ENCODE data around the gene IRGC. TPM values are rescaled to one million over a fixed set of nuclear protein-coding genes. Genes with fewer than 3 reads are reported as not detected.
A peak's percentile ranks its signal among the peaks of the same experiment; 100 is the strongest.

The IRGC gene
- total RNA-seq, 1 donor from 2014 or later, result not detected

DNA sequence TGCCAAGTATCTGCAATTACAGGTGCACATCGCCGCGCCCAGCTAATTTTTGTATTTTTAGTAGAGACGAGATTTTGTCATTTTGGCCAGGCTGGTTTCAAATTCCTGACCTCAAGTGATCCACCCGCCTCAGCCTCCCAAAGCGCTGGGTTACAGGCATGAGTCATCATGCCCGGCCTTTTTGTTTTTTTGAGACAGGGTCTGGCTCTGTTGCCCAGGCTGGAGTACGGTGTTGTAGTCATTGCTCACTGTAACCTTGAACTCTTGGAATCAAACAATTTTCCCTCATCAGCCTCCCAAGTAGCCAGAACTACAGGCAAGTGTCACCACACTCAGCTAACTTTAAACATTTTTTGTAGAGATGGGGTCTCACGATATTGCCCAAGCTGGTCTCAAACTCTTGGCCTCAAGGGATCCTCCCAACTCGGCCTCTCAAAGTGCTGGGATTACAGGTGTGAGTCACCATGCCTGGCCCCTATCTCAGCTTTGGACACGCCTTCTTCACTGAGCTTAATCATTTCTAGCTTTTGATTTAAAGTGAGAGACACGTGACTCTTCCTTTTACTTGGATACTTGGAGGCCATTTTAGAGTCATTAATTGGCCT lies 4.0 kb upstream of the IRGC start:
- Histone ChIP-seq H3K27me3 (ENCODE audit: control insufficient read depth, insufficient read depth, low read length) (no peaks in the 10 kb centered on the region), H3K36me3 (ENCODE audit: control insufficient read depth, insufficient read depth, low read length) (no peaks in the 10 kb centered on the region), H3K4me3 (ENCODE audit: low read depth, low read length) (no peak overlapping the region)
- DNase-seq (ENCODE audit: low read depth) (peak; percentile 27), FAIRE-seq (no peak)
- TF ChIP-seq, protein P1, sequence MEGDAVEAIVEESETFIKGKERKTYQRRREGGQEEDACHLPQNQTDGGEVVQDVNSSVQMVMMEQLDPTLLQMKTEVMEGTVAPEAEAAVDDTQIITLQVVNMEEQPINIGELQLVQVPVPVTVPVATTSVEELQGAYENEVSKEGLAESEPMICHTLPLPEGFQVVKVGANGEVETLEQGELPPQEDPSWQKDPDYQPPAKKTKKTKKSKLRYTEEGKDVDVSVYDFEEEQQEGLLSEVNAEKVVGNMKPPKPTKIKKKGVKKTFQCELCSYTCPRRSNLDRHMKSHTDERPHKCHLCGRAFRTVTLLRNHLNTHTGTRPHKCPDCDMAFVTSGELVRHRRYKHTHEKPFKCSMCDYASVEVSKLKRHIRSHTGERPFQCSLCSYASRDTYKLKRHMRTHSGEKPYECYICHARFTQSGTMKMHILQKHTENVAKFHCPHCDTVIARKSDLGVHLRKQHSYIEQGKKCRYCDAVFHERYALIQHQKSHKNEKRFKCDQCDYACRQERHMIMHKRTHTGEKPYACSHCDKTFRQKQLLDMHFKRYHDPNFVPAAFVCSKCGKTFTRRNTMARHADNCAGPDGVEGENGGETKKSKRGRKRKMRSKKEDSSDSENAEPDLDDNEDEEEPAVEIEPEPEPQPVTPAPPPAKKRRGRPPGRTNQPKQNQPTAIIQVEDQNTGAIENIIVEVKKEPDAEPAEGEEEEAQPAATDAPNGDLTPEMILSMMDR (IDR thresholded peaks at IDR 0.05; ENCODE audit: insufficient read depth, low read length, severe bottlenecking), result no peak

DNA sequence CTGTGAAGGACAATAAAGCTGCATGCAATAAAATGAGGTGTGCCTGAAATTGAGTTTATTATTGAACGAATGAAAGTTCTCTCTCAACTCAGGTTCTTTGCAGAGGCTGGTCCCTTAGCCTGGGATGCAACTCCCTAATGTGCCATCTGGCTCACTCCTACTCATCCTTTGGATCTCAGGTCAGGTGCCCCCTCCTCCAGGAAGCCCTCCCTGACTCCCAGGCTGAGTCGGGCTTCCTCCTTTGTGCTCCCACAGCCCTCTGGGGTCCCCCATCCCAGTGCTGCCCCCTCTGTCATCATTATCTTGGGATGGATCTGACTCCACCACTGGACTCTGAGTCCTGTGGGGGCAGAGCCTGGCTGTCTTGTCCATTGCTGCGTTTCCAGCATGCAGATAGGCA lies 2.7 kb upstream of the IRGC start:
- no peak overlapping the region for H3K4me3 ChIP-seq (ENCODE audit: low read depth, low read length)
- TF ChIP-seq, protein P1 (IDR thresholded peaks at IDR 0.05; ENCODE audit: insufficient read depth, low read length, severe bottlenecking), result no peak
- no peaks in the 10 kb centered on the region for H3K36me3 ChIP-seq (ENCODE audit: control insufficient read depth, insufficient read depth, low read length)
- peaks cover 1% of the 10 kb centered on the region for H3K27me3 ChIP-seq (ENCODE audit: control insufficient read depth, insufficient read depth, low read length)
- DNase-seq (ENCODE audit: low read depth) (no peak), FAIRE-seq (no peak)

DNA sequence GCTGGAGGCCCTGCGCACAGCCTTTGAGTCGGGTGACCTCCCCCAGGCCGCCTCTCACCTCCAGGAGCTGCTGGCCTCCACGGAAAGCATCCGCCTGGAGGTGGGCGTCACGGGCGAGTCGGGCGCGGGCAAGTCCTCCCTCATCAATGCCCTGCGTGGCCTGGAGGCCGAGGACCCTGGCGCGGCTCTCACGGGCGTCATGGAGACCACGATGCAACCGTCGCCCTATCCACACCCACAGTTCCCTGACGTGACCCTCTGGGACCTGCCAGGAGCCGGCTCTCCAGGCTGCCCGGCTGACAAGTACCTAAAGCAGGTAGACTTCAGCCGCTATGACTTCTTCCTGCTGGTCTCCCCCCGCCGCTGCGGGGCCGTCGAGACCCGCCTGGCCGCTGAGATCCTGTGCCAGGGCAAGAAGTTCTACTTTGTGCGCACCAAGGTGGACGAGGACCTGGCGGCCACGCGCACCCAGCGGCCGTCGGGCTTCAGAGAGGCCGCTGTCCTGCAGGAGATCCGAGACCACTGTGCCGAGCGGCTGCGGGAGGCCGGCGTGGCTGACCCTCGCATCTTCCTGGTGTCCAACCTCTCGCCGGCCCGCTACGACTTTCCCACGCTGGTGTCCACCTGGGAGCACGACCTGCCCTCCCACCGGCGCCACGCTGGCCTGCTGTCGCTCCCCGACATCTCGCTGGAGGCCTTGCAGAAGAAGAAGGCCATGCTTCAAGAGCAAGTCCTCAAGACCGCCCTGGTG lies 2.9 kb downstream of the IRGC start:
- FAIRE-seq, result no peak
- Histone ChIP-seq H3K4me3 (ENCODE audit: low read depth, low read length) (no peak overlapping the region), H3K36me3 (ENCODE audit: control insufficient read depth, insufficient read depth, low read length) (no peaks in the 10 kb centered on the region), H3K27me3 (ENCODE audit: control insufficient read depth, insufficient read depth, low read length) (peaks cover 2% of the 10 kb centered on the region)
- DNase-seq (ENCODE audit: low read depth), result no peak
- TF ChIP-seq, protein P1 (IDR thresholded peaks at IDR 0.05; ENCODE audit: insufficient read depth, low read length, severe bottlenecking), result no peak

DNA sequence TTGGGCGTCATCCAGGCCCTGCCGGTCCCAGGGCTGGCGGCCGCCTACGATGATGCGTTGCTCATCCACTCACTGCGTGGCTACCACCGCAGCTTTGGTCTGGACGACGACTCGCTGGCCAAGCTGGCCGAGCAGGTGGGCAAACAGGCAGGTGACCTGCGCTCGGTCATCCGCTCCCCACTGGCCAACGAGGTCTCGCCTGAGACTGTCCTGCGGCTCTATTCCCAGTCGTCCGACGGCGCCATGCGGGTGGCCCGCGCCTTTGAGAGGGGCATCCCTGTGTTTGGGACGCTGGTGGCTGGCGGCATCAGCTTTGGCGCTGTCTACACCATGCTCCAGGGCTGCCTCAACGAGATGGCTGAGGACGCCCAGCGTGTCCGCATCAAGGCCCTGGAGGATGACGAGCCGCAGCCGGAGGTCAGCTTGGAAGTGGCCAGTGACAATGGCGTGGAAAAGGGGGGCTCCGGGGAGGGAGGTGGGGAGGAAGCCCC lies 3.5 kb downstream of the IRGC start:
- H3K36me3 ChIP-seq (ENCODE audit: control insufficient read depth, insufficient read depth, low read length), result no peaks in the 10 kb centered on the region
- FAIRE-seq, result no peak
- TF ChIP-seq, protein P1 (IDR thresholded peaks at IDR 0.05; ENCODE audit: insufficient read depth, low read length, severe bottlenecking), result no peak
- no peak overlapping the region for H3K4me3 ChIP-seq (ENCODE audit: low read depth, low read length)
- H3K27me3 ChIP-seq (ENCODE audit: control insufficient read depth, insufficient read depth, low read length), result peaks cover 2% of the 10 kb centered on the region
- no peak for DNase-seq (ENCODE audit: low read depth)

DNA sequence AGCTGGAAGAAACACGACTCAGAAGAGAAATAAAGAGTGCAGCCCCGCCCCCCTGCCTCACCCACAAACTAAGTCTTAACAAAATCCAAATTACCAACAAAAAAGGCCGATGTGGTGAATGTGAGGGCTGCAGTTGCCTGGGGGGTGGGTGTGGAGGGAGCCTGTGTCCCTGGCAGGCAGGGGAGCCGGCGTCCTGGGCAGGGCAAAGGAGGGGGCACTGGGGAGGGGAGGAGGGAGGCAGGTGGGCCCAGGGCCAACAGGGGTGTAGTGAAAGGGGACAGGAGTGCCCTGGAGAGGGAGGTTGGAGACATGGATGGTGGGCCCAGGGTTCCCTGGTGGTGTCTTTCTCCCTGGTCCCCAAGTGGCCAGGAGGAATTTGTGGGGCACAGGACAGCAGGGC lies 4.0 kb downstream of the IRGC start:
- no peak overlapping the region for H3K4me3 ChIP-seq (ENCODE audit: low read depth, low read length)
- no peaks in the 10 kb centered on the region for H3K36me3 ChIP-seq (ENCODE audit: control insufficient read depth, insufficient read depth, low read length)
- TF ChIP-seq, protein P1 (IDR thresholded peaks at IDR 0.05; ENCODE audit: insufficient read depth, low read length, severe bottlenecking), result no peak
- FAIRE-seq (no peak), DNase-seq (ENCODE audit: low read depth) (no peak)
- H3K27me3 ChIP-seq (ENCODE audit: control insufficient read depth, insufficient read depth, low read length), result peaks cover 2% of the 10 kb centered on the region

Data from bronchial epithelial cell (primary cell).